HG03159 (cell line): ENCODE results near the gene PATL2.
"Not testable (repeated sequence)": the region's sequence is repeated elsewhere in the genome, so short reads cannot be mapped to it uniquely, and the experiment has no call there.

Experiments
- ATAC-seq: cut with Tn5 transposase; IDR thresholded peaks from one replicate; pipeline ENCODE4 v1.9.1; 2021; ENCODE audit warnings: mild to moderate bottlenecking, moderate library complexity; ENCODE audit not compliant: unreplicated experiment

PATL2 gene

DNA sequence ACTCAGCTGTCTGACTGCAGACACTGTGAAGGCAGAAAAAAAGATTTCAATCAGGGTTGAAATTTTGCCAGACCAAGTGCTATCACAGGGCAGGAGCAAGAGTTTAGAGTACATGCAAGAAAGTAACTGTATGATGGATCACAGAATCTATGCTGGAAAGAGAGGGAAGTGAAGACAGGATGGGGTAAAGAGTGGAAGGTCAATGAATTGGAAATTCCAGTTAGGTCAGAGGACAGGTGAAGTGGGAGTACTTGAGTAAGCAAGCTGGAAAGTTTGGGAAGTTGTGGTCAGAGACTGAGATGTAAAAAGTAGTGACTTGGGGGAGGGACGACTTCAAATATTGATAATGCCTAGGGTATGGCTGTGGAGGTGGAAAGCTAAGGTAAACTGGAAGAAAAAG, 54.8 kb downstream of the PATL2 start:
- no peak for ATAC-seq

DNA sequence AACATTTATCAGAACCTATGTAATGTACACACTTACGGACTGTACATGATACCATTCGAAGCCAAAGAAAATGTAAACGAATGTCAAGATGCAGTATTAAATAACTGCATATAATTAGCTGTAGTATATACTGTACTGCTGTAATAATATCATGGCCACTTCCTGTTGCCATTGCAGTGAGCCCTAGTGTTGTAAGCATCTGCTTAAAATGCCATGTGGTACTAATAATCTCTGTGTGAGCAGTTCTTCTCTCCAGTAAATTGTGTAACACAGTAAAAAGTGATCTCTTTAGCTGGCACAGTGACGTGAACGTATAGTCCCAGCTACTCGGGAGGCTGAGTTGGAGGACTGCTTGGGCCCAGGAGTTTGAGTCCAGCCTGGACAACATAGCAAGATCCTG, 56.3 kb downstream of the PATL2 start:
- ATAC-seq, result no peak

DNA sequence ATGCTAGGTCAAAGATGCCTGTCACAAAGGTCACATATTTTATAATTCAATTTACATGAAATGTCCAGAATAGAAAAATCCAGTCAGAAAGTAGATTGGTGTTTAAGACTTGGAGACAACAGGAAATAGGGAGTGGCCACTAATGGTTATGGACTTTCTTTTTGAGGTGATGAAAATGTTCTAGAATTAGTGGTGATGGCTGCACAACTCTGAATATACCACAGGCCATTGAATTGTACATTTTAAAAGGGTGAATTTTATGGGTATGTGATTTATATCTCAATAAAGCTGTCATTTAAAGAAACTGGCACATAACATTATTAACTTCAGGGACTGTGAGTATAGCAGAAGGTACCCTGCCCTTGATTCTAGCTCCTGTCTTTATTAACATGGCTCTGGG, 63.5 kb downstream of the PATL2 start:
- ATAC-seq, result no peak

DNA sequence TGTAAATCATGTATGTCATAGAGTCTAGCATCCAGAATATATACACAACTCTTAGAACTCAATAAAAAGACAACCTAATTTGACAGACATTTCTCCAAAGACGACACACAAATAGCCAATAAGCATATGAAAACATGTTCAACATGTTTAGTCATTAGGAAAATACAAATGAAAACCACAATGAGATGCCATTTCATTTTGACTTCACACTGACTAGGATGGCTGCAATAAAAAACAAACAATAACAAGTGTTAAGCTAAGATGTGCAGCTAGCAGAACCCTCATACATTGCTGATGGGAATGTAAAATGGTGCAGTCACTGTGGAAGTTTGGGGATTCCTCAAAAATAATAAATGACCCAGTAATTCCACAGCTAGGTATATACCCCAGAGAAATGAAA, 64.1 kb downstream of the PATL2 start:
- no peak for ATAC-seq

DNA sequence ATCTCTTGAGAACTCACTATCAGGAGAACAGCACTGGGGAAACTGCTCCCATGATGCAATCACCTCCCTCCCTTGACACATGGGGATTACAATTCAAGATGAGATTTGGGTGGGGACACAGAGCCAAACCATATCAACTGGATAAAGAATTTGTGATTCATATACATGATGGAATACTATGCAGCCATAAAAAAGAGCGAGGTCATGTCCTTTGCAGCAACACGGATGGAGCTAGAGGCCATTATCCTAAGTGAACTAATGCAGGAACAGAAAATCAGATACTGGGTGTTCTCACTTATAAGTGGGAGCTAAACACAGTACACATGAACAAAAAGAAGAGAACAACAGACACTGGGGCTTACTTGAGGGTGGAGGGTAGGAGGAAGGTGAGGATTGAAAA, 64.7 kb downstream of the PATL2 start:
- ATAC-seq, result no peak

DNA sequence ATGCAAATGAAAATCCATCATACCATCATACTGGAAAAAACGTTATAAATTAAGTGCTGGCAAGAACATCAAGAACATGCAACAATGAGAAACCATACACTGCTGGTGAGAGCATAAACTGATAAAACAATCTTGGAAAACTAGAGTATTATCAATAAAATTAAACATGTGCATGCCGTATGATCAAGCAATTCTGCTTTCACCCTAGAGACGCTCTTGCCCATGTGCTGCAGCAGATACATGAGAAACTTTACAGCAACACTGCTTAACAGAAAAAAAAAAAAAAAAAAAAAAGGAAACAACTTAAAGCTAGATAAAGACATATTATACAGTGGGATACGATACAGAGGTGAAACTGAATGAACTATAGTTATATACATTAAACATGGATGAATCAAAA, 69.5 kb downstream of the PATL2 start:
- no peak for ATAC-seq

DNA sequence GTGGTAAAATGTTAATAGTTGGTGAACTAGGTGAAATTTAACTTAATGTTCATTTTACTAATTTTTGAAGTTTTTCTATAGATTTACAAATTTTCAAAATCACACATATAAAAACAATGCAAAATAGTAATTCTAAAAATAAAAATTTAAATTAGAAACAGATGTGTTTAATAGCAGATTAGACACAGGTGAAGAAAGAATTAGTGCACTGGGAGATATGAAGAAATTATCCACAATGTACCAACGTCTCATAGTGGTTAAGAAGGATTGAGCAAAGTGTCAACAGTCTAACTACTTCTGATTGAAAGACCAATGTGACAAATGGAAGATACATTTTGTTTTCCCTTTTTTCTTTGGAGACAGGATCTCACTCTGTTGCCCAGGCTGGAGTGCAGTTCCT, 74.1 kb downstream of the PATL2 start:
- ATAC-seq, result no peak

DNA sequence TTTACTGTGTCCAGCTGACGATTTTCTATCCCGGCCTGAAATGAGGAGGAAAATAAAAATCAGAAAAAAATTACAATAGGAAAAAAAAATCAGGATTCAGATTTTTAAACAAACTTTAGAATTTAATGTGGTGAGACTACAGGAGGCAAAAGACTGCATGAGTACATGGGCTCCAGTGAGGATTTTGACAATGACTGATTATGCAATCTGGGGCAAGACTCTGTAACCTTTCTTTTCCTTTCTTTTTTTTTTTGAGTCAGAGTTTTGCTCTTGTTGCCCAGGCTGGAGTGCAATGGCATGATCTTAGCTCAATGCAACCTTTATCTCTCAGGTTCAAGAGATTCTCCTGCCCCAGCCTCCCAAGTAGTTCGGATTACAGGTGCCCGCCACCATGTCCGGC, 77.5 kb downstream of the PATL2 start:
- no peak for ATAC-seq

DNA sequence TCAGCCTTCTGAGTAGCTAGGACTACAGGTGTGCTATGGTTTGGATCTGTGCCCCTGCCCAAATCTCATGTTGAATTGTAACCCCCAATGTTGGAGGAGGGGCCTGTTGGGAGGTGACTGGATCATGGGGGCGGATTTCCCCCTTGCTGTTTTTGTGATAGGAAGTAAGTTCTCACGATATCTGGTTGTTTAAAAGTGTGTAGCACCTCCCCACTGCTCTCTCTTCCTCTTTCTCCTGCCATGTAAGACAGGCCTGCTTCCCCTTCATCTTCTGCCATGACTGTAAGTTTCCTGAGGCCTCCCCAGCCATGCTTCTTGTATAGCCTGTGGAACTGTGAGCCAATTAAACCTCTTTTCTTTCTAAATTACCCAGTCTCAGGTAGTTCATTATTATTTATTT, 85.8 kb downstream of the PATL2 start:
- not testable (repeated sequence) for ATAC-seq

DNA sequence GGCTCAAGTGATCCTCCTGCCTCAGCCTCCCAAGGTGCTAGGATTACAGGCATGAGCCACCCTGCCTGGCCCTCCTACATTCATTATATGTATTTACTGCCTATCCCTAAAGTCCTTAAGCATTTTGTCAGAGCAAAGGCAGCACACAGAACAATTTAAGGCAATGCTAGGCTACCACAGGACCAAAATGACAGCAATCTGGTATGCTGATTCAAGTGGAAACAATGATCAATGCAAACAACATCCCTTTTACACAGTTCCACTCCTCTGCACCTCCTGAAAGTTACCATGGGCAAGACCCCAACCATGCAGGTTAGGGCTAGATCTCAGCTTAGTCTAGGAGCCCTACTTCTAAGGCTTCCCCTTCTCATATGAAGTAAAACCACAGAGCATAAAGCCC, 87.9 kb downstream of the PATL2 start:
- ATAC-seq, result no peak

DNA sequence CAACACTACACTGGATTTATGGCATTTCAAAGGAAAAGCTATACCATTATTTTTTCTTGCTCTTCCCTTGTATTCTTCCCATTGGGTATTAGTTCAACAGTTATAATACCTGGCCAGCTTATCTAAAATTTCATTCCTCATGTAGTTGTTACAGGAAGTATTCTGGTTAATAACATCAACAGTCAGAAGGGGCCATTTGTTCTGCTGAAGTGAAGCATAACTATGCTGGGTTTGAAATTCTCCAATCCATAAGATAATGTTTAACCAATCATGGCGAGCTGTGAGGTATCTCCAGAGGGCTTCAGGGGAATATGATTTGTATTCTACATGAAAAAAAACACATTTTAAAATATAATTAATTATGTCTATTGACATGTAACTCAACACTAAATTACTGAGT, 91.0 kb downstream of the PATL2 start:
- ATAC-seq, result no peak

DNA sequence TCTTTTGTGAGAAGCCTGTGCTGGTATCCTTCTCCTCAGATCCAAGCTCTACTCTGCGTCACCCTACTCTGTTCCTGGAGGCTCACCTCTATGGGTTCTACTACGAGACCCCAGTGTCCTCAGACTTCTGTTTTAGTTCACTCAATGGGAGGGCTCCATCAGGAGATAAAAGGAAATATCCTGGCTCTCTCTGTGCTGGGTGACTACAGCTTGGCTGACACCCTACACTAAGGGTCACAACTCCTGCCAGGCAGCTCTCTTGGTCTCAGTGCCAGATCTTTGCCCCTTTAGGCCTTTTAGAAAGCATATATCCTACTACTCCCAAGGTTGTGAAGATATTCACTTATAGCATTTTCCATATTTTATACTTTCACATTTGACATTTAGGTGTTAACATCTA, 94.1 kb downstream of the PATL2 start:
- ATAC-seq, result no peak
